ENCODE measurements around the gene TAOK1.
A peak's percentile ranks its signal among the peaks of the same experiment; 100 is the strongest.
"Not testable (repeated sequence)": the region's sequence is repeated elsewhere in the genome, so short reads cannot be mapped to it uniquely, and the experiment has no call there.

Gene TAOK1

GRCh38 chr17:29449865-29450671 is 59.9 kb downstream of the TAOK1 start:
- no peak for FAIRE-seq

GRCh38 chr17:29451121-29451742 is 61.1 kb downstream of the TAOK1 start:
- FAIRE-seq, result no peak

GRCh38 chr17:29458066-29458465 is 67.9 kb downstream of the TAOK1 start:
- FAIRE-seq, result no peak

- FAIRE-seq, result no peak
These were observed 71.5 kb downstream of the TAOK1 start for GRCh38 chr17:29461483-29462206.

- FAIRE-seq, result no peak
These were observed 79.1 kb downstream of the TAOK1 start for GRCh38 chr17:29469276-29469675.

- not testable (repeated sequence) for FAIRE-seq
These were observed 83.3 kb downstream of the TAOK1 start for GRCh38 chr17:29473437-29473836.

- no peak for FAIRE-seq
These were observed 84.1 kb downstream of the TAOK1 start for GRCh38 chr17:29474297-29474696.

GRCh38 chr17:29475891-29476290 is 85.7 kb downstream of the TAOK1 start:
- FAIRE-seq, result no peak

GRCh38 chr17:29480249-29480928 is 90.2 kb downstream of the TAOK1 start:
- FAIRE-seq, result not testable (repeated sequence)

GRCh38 chr17:29483503-29483902 is 93.3 kb downstream of the TAOK1 start:
- no peak for FAIRE-seq

GRCh38 chr17:29495011-29495410 is 104.8 kb downstream of the TAOK1 start:
- peak; percentile 73 for FAIRE-seq

GRCh38 chr17:29504711-29505110 is 114.5 kb downstream of the TAOK1 start:
- FAIRE-seq, result no peak

- FAIRE-seq, result no peak
These were observed 115.7 kb downstream of the TAOK1 start for GRCh38 chr17:29505836-29506235.

GRCh38 chr17:29510953-29511352 is 120.8 kb downstream of the TAOK1 start:
- FAIRE-seq, result no peak

GRCh38 chr17:29514792-29515191 is 124.6 kb downstream of the TAOK1 start:
- FAIRE-seq, result no peak

GRCh38 chr17:29518359-29518758 is 128.2 kb downstream of the TAOK1 start:
- no peak for FAIRE-seq

GRCh38 chr17:29524692-29525091 is 134.5 kb downstream of the TAOK1 start:
- peak; percentile 62 for FAIRE-seq

GRCh38 chr17:29526322-29526721 is 136.2 kb downstream of the TAOK1 start:
- no peak for FAIRE-seq

- no peak for FAIRE-seq
These were observed 143.8 kb downstream of the TAOK1 start for GRCh38 chr17:29533976-29534375.

- no peak for FAIRE-seq
These were observed 153.9 kb downstream of the TAOK1 start for GRCh38 chr17:29544066-29544465.

- no peak for FAIRE-seq
These were observed 155.9 kb downstream of the TAOK1 start for GRCh38 chr17:29546085-29546484.

- FAIRE-seq, result peak; percentile 5
These were observed 156.7 kb downstream of the TAOK1 start for GRCh38 chr17:29546830-29547229.

Measured in islet of Langerhans (tissue), 1 donor.